ENCODE data around the gene ACER3.

DNA sequence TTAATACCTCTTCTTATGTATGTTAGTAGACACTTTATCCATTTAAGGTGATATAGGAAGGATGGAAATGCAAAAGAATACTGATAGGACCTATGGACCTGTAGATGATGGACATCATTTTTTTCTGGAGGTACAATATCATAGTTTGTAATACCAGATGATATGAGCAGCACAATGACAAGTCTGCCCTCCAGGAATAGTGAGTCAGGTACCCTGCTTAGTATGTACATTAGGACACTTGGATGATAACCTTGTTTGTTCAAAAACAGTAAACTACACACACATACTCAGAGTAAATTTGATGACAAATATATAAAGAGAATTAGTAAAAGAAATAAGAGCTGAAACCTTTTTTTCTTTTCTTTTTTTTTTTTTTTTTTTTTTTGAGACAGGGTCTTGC lies 114.8 kb downstream of the ACER3 start:
- TF ChIP-seq, protein P1, sequence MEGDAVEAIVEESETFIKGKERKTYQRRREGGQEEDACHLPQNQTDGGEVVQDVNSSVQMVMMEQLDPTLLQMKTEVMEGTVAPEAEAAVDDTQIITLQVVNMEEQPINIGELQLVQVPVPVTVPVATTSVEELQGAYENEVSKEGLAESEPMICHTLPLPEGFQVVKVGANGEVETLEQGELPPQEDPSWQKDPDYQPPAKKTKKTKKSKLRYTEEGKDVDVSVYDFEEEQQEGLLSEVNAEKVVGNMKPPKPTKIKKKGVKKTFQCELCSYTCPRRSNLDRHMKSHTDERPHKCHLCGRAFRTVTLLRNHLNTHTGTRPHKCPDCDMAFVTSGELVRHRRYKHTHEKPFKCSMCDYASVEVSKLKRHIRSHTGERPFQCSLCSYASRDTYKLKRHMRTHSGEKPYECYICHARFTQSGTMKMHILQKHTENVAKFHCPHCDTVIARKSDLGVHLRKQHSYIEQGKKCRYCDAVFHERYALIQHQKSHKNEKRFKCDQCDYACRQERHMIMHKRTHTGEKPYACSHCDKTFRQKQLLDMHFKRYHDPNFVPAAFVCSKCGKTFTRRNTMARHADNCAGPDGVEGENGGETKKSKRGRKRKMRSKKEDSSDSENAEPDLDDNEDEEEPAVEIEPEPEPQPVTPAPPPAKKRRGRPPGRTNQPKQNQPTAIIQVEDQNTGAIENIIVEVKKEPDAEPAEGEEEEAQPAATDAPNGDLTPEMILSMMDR (IDR thresholded peaks at IDR 0.05) = no peak
- TF ChIP-seq POLR2A (IDR thresholded peaks at IDR 0.05) = no peak

Data from heart left ventricle (tissue), 13 donors.